ENCODE results near the gene C6orf52.
"Not testable (repeated sequence)": the region's sequence is repeated elsewhere in the genome, so short reads cannot be mapped to it uniquely, and the experiment has no call there.

C6orf52 gene

GRCh38 chr6:10696655-10697054 is 2.2 kb upstream of the C6orf52 start:
- DNase-seq (ENCODE audit: low read depth, low spot score) = no peak

GRCh38 chr6:10695086-10695657 is 756 bp upstream of the C6orf52 start:
- DNase-seq (ENCODE audit: low read depth, low spot score) = no peak

- no peak for DNase-seq (ENCODE audit: low read depth, low spot score)
These were observed 1.4 kb downstream of the C6orf52 start for GRCh38 chr6:10692965-10693538.

- no peak for DNase-seq (ENCODE audit: low read depth, low spot score)
These were observed 3.6 kb downstream of the C6orf52 start for GRCh38 chr6:10690651-10691445.

GRCh38 chr6:10687582-10687981 is 6.8 kb downstream of the C6orf52 start:
- no peak for DNase-seq (ENCODE audit: low read depth, low spot score)

- no peak for DNase-seq (ENCODE audit: low read depth, low spot score)
These were observed 7.5 kb downstream of the C6orf52 start for GRCh38 chr6:10686901-10687300.

- no peak for DNase-seq (ENCODE audit: low read depth, low spot score)
These were observed 9.1 kb downstream of the C6orf52 start for GRCh38 chr6:10685092-10685915.

GRCh38 chr6:10684618-10685017 is 9.8 kb downstream of the C6orf52 start:
- no peak for DNase-seq (ENCODE audit: low read depth, low spot score)

- no peak for DNase-seq (ENCODE audit: low read depth, low spot score)
These were observed 11.9 kb downstream of the C6orf52 start for GRCh38 chr6:10682355-10682988.

- no peak for DNase-seq (ENCODE audit: low read depth, low spot score)
These were observed 12.6 kb downstream of the C6orf52 start for GRCh38 chr6:10681795-10682194.

- no peak for DNase-seq (ENCODE audit: low read depth, low spot score)
These were observed 16.0 kb downstream of the C6orf52 start for GRCh38 chr6:10678456-10678855.

- DNase-seq (ENCODE audit: low read depth, low spot score) = no peak
These were observed 18.0 kb downstream of the C6orf52 start for GRCh38 chr6:10676403-10676802.

- DNase-seq (ENCODE audit: low read depth, low spot score) = no peak
These were observed 26.1 kb downstream of the C6orf52 start for GRCh38 chr6:10668126-10668917.

- DNase-seq (ENCODE audit: low read depth, low spot score) = not testable (repeated sequence)
These were observed 28.8 kb downstream of the C6orf52 start for GRCh38 chr6:10665595-10665994.

GRCh38 chr6:10662742-10663141 is 31.7 kb downstream of the C6orf52 start:
- DNase-seq (ENCODE audit: low read depth, low spot score) = no peak

GRCh38 chr6:10662207-10662606 is 32.2 kb downstream of the C6orf52 start:
- no peak for DNase-seq (ENCODE audit: low read depth, low spot score)

GRCh38 chr6:10660431-10661191 is 33.8 kb downstream of the C6orf52 start:
- not testable (repeated sequence) for DNase-seq (ENCODE audit: low read depth, low spot score)

- no peak for DNase-seq (ENCODE audit: low read depth, low spot score)
These were observed 34.6 kb downstream of the C6orf52 start for GRCh38 chr6:10659699-10660348.

- DNase-seq (ENCODE audit: low read depth, low spot score) = no peak
These were observed 35.3 kb downstream of the C6orf52 start for GRCh38 chr6:10658910-10659698.
